Transverse colon (tissue), 4 donors: ENCODE results near the gene AGBL5. TPM values are rescaled to one million over a fixed set of nuclear protein-coding genes. Genes with fewer than 3 reads are reported as not detected.
"Not testable (repeated sequence)": the region's sequence is repeated elsewhere in the genome, so short reads cannot be mapped to it uniquely, and the experiment has no call there.

Experiments used
- DNase-seq: peaks from one replicate; pipeline ENCODE4 v3.0.0-alpha.2; 2019
- H3K27ac ChIP-seq, 4 donors: fragments of 200-600 bp; sonication (generic); 2 replicates each; pipeline ENCODE4 v1.5.1; 2016 to 2018; ENCODE audit warnings: inconsistent platforms in 4 of 4
- H3K27me3 ChIP-seq: fragments of 200-600 bp; sonication (generic); 2 replicates; pipeline ENCODE4 v1.5.1; 2017; ENCODE audit warnings: inconsistent platforms
- H3K36me3 ChIP-seq, 4 donors: fragments of 200-600 bp; sonication (generic); 2 replicates each; pipeline ENCODE4 v1.5.1; 2017 to 2019; ENCODE audit warnings: inconsistent platforms in 4 of 4
- H3K4me1 ChIP-seq, 4 donors: fragments of 200-600 bp; sonication (generic); 2 replicates each; pipeline ENCODE4 v1.5.1; 2017 to 2020; ENCODE audit warnings: inconsistent platforms in 4 of 4
- H3K4me3 ChIP-seq, 4 donors: fragments of 200-600 bp; sonication (generic); 1 replicate in 1 of 4; 2 replicates in 3 of 4; pipeline versions ENCODE4 v1.5.1 to v1.6.1; 2017 to 2019; ENCODE audit warnings: inconsistent platforms in 4 of 4
- H3K9me3 ChIP-seq, 2 donors: fragments of 200-600 bp; sonication (generic); 2 replicates each; pipeline ENCODE4 v1.5.1; 2017 to 2019; ENCODE audit warnings: inconsistent platforms in 2 of 2
- CTCF ChIP-seq, 5 experiments: fragments of 200-600 bp in 3 of 5; fragments of 450-650 bp in 2 of 5; sonication (generic) in 3 of 5; IDR thresholded peaks; 1 replicate in 2 of 5; 2 replicates in 3 of 5; pipeline ENCODE4 v1.5.1; 2016 to 2017; ENCODE audit warnings: antibody characterized with exemption in 5 of 5, inconsistent platforms in 3 of 5, mild to moderate bottlenecking in 2 of 5, moderate library complexity in 1 of 5
- EP300 ChIP-seq: sonication (generic); formaldehyde crosslinking; IDR thresholded peaks from one replicate; pipeline ENCODE4 v1.6.1; 2017; ENCODE audit warnings: antibody characterized with exemption, low read depth
- POLR2A ChIP-seq: fragments of 450-650 bp; IDR thresholded peaks from one replicate; pipeline ENCODE4 v1.6.1; 2016; ENCODE audit warnings: antibody characterized with exemption, mild to moderate bottlenecking, moderate library complexity
- POLR2AphosphoS5 ChIP-seq, 3 donors: sonication (generic); formaldehyde crosslinking; IDR thresholded peaks; one replicate each; pipeline ENCODE4 v1.6.1; 2016; ENCODE audit warnings: antibody characterized with exemption in 3 of 3
- WGBS, 2 donors: methylation state at CpG; one replicate each; pipeline ENCODE4 v1.1.5; 2018; ENCODE audit warnings: low coverage in 1 of 2; 5-methylcytosine and 5-hydroxymethylcytosine counted together
- in situ Hi-C, 4 donors: fragments of 200-750 bp; cut with MboI; loops; one replicate each; pipeline versions ENCODE4 v1.15.0 to v1.15.1; 2017; ENCODE audit warnings: low sequenced_read_pairs in 3 of 4, low pct_ligation_motif_present in 1 of 4, low pct_unique_long_range_greater_than_20kb in 1 of 4
- intact Hi-C: fragments of 100-400 bp; cut with DNase I; formaldehyde crosslinking; loops from one replicate; pipeline ENCODE4 v1.15.1; 2023; ENCODE audit warnings: low total_unique reads
- total RNA-seq, 4 donors: library from RNA; depleted of rRNA; stranded (reverse); fragments of >200 nt; gene quantifications; one replicate each; pipeline ENCODE4 v1.1.0, GENCODE V29; 2016

Gene AGBL5
- total RNA-seq, 4 donors from 2014 or later = 9.7 to 39.2 (median 13.9) TPM

GRCh38 chr2:27071990-27072830 is 20.7 kb downstream of the AGBL5 start:
- in situ Hi-C loops = no loop called here
- Histone ChIP-seq H3K9me3 (no peaks in the 10 kb centered on the region), H3K36me3 (no peaks in the 10 kb centered on the region), H3K27ac (peak overlapping the region; percentile 92 to 96 (median 95)), H3K4me1 (peaks cover 15 to 71% (median 43%) of the 10 kb centered on the region in 4 donors), H3K4me3 (peak overlapping the region; percentile 68 to 98 (median 85)), H3K27me3 (no peaks in the 10 kb centered on the region)
- peak; percentile 58 for TF ChIP-seq EP300
- TF ChIP-seq POLR2AphosphoS5 (IDR thresholded peaks at IDR 0.05) = peak; percentile 54 to 85 (median 59)
- no peak for TF ChIP-seq POLR2A
- no peak for TF ChIP-seq CTCF (IDR thresholded peaks at IDR 0.05)
- intact Hi-C loops = no loop called here
- DNase-seq = peak; percentile 75
- WGBS, 2 donors = 15 to 60% methylated on average over 3 to 24 of the region's 34 CpGs

GRCh38 chr2:27072920-27073319 is 21.5 kb downstream of the AGBL5 start:
- 61 to 71% methylated on average over 3 to 5 of the region's 5 CpGs for WGBS, 2 donors
- no peak for DNase-seq
- intact Hi-C loops (no loop called here), in situ Hi-C loops (no loop called here)
- H3K36me3 ChIP-seq = no peaks in the 10 kb centered on the region
- no peaks in the 10 kb centered on the region for H3K27me3 ChIP-seq
- TF ChIP-seq EP300 = no peak
- no peak for TF ChIP-seq POLR2A
- TF ChIP-seq CTCF (IDR thresholded peaks at IDR 0.05) = no peak
- no peak for TF ChIP-seq POLR2AphosphoS5 (IDR thresholded peaks at IDR 0.05)
- peak overlapping the region; percentile 92 to 96 (median 95) for H3K27ac ChIP-seq
- no peaks in the 10 kb centered on the region for H3K9me3 ChIP-seq
- peaks cover 17 to 78% (median 43%) of the 10 kb centered on the region in 4 donors for H3K4me1 ChIP-seq
- no peak overlapping the region for H3K4me3 ChIP-seq

GRCh38 chr2:27073782-27074181 is 22.3 kb downstream of the AGBL5 start:
- Histone ChIP-seq H3K4me3 (no peak overlapping the region), H3K27me3 (no peaks in the 10 kb centered on the region), H3K27ac (peak overlapping the region; percentile 92 to 96 (median 95)), H3K9me3 (no peaks in the 10 kb centered on the region), H3K4me1 (peaks cover 20 to 79% (median 41%) of the 10 kb centered on the region in 4 donors), H3K36me3 (no peaks in the 10 kb centered on the region)
- DNase-seq = no peak
- 44 to 49% methylated on average over 2 of the region's 2 CpGs for WGBS, 2 donors
- in situ Hi-C loops = no loop called here
- intact Hi-C loops = no loop called here
- TF ChIP-seq POLR2AphosphoS5 (IDR thresholded peaks at IDR 0.05) (no peak), POLR2A (no peak), EP300 (no peak), CTCF (IDR thresholded peaks at IDR 0.05) (no peak)

GRCh38 chr2:27074738-27075565 is 23.5 kb downstream of the AGBL5 start:
- Histone ChIP-seq H3K27ac (peak overlapping the region; percentile 92 to 96 (median 95)), H3K9me3 (no peaks in the 10 kb centered on the region), H3K4me1 (peaks cover 14 to 68% (median 33%) of the 10 kb centered on the region in 4 donors), H3K4me3 (no peak overlapping the region), H3K36me3 (no peaks in the 10 kb centered on the region), H3K27me3 (no peaks in the 10 kb centered on the region)
- TF ChIP-seq POLR2A = no peak
- TF ChIP-seq EP300 = no peak
- TF ChIP-seq CTCF (IDR thresholded peaks at IDR 0.05) = no peak
- intact Hi-C loops = no loop called here
- DNase-seq = peak; percentile 71
- WGBS, 2 donors = 57% methylated on average over 1 to 4 of the region's 4 CpGs
- in situ Hi-C loops = loop anchor here in 3 of 4 donors (25.0 kb wide), 1 partner anchor 113 kb away; the partner anchor contains the start of gene MAPRE3 (in 3 of the 3)

GRCh38 chr2:27075566-27075871 is 24.1 kb downstream of the AGBL5 start:
- H3K27me3 ChIP-seq, intact Hi-C loops, H3K4me3 ChIP-seq, H3K36me3 ChIP-seq, DNase-seq, H3K9me3 ChIP-seq: not testable (repeated sequence)
- Histone ChIP-seq H3K4me1 (peaks cover 9 to 62% (median 28%) of the 10 kb centered on the region in 4 donors), H3K27ac (peak overlapping the region; percentile 92 to 96 (median 95))
- in situ Hi-C loops = loop anchor here in 3 of 4 donors (25.0 kb wide), 1 partner anchor 113 kb away; the partner anchor contains the start of gene MAPRE3 (in 3 of the 3)
- WGBS, 2 donors = 64% methylated on average over 6 of the region's 6 CpGs; no CpG with 5 or more reads in 1 of the 2 donors
